Tibial artery (tissue), 4 donors: ENCODE data around the gene SMAD6.

ENCODE experiments used
- DNase-seq, 2 donors: peaks; one replicate each; pipeline ENCODE4 v3.0.0-alpha.2; 2019
- H3K27ac ChIP-seq, 2 donors: fragments of 200-600 bp; sonication (generic) in 1 of 2; 1 replicate in 1 of 2; 2 replicates in 1 of 2; pipeline ENCODE4 v1.5.1; 2018 to 2019; ENCODE audit warnings: mild to moderate bottlenecking in 1 of 2
- H3K27me3 ChIP-seq, 2 donors: fragments of 200-600 bp; sonication (generic) in 1 of 2; one replicate each; pipeline versions ENCODE4 v1.5.1 to v1.6.0; 2016 to 2019
- H3K36me3 ChIP-seq, 3 donors: fragments of 200-600 bp; sonication (generic) in 2 of 3; one replicate each; pipeline ENCODE4 v1.5.1; 2016 to 2019; ENCODE audit warnings: mild to moderate bottlenecking in 2 of 3
- H3K4me1 ChIP-seq, 4 donors: fragments of 200-600 bp; sonication (generic) in 2 of 4; 1 replicate in 3 of 4; 2 replicates in 1 of 4; pipeline ENCODE4 v1.5.1; 2016 to 2019
- H3K4me3 ChIP-seq, 2 donors: fragments of 200-600 bp; sonication (generic) in 1 of 2; 1 replicate in 1 of 2; 2 replicates in 1 of 2; pipeline ENCODE4 v1.5.1; 2018 to 2019; ENCODE audit warnings: mild to moderate bottlenecking in 2 of 2
- H3K9me3 ChIP-seq, 3 donors: fragments of 200-600 bp; sonication (generic) in 1 of 3; one replicate each; pipeline ENCODE4 v1.5.1; 2016 to 2019
- intact Hi-C: fragments of 100-400 bp; cut with DNase I; formaldehyde crosslinking; loops from one replicate; pipeline ENCODE4 v1.15.0; 2023; ENCODE audit warnings: low total_unique reads
- TF ChIP-seq, protein P1 (sequence below), 2 experiments: fragments of 200-600 bp in 1 of 2; fragments of 450-650 bp in 1 of 2; IDR thresholded peaks; one replicate each; pipeline ENCODE4 v1.5.1; 2017 to 2019; ENCODE audit warnings: antibody characterized with exemption in 2 of 2, mild to moderate bottlenecking in 1 of 2, moderate library complexity in 1 of 2

Gene SMAD6

DNA sequence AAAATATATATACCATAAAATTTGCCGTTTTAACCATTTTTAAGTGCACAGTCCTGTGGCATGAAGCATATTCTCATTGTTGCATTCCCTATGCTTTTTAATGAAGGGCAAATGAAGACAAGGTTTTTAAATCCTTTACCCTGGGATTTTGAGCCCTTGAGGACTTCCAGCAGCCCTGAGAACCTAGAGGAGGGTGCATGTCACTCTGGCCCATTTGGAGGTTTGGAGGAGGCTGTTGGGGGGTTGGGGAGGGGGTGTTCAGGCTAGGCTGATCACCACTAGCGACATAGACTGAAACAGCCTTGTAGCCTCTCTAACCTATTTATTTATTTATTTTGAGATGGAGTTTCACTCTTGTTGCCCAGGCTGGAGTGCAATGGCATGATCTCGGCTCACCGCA is 86.0 kb downstream of the SMAD6 start:
- H3K4me3 ChIP-seq = no peak overlapping the region
- intact Hi-C loops = no loop called here
- peaks cover 0 to 4% (median 0%) of the 10 kb centered on the region in 3 donors for H3K36me3 ChIP-seq
- TF ChIP-seq, protein P1, sequence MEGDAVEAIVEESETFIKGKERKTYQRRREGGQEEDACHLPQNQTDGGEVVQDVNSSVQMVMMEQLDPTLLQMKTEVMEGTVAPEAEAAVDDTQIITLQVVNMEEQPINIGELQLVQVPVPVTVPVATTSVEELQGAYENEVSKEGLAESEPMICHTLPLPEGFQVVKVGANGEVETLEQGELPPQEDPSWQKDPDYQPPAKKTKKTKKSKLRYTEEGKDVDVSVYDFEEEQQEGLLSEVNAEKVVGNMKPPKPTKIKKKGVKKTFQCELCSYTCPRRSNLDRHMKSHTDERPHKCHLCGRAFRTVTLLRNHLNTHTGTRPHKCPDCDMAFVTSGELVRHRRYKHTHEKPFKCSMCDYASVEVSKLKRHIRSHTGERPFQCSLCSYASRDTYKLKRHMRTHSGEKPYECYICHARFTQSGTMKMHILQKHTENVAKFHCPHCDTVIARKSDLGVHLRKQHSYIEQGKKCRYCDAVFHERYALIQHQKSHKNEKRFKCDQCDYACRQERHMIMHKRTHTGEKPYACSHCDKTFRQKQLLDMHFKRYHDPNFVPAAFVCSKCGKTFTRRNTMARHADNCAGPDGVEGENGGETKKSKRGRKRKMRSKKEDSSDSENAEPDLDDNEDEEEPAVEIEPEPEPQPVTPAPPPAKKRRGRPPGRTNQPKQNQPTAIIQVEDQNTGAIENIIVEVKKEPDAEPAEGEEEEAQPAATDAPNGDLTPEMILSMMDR (IDR thresholded peaks at IDR 0.05) = no peak
- no peaks in the 10 kb centered on the region for H3K9me3 ChIP-seq
- H3K27me3 ChIP-seq = no peaks in the 10 kb centered on the region
- H3K27ac ChIP-seq = no peak overlapping the region
- peak in 1 of 2 donors; percentile 35 for DNase-seq
- peaks cover 0 to 23% (median 11%) of the 10 kb centered on the region in 4 donors for H3K4me1 ChIP-seq

DNA sequence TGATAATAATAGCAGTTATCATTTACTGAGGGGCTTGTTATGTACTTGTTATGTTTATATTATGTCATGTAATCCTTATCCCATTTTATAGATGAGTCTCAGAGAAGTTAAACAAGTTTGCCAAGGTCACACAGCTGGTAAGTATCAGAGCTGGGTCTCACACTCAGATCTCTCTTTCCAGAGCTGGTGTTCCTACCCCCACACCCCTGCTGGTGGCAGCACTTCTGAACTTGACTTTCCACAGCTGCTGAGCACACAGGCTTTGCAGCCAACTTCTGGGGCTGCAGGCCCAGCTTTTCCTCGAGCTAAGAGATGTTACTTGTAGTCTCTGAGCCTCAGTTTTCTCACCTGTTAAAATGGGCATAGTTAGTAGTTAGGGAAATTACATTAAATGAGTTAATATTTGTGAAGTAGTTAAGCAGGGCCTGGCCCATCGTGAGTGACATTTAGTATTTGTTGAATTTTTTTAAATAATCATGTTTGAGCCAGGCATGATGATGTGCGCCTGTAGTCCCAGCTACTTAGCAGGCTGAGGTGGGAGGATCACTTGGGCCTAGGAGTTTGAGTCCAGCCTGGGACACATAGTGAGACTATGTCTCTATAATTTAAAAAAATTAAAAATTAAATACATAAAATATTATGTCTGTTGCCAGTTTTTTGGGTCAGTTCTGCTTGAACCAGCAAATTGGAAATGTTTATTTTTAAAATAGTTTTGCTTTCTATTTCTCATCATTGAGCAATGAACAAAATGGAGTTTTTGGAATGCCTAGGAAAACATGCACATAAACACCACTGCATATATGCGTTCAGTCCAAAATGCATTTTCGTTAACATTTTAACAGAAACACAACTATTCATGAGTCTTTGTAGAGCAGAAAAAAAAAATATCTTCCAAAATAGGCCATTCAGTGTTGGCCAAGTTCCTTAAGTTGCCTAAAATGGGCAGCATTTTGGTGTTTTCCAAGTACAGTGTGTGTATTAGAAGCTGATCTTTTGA is 87.3 kb downstream of the SMAD6 start:
- Histone ChIP-seq H3K4me1 (peaks cover 0 to 23% (median 11%) of the 10 kb centered on the region in 4 donors), H3K27me3 (no peaks in the 10 kb centered on the region), H3K4me3 (no peak overlapping the region), H3K27ac (peak overlapping the region; percentile 67 to 85), H3K9me3 (no peaks in the 10 kb centered on the region), H3K36me3 (no peaks in the 10 kb centered on the region)
- intact Hi-C loops = loop anchor here (5.0 kb wide), 1 partner anchor 48 kb away; no protein-coding TSS in a partner anchor
- TF ChIP-seq, protein P1 (IDR thresholded peaks at IDR 0.05) = peak; percentile 50 to 54
- peak; percentile 61 to 80 for DNase-seq

DNA sequence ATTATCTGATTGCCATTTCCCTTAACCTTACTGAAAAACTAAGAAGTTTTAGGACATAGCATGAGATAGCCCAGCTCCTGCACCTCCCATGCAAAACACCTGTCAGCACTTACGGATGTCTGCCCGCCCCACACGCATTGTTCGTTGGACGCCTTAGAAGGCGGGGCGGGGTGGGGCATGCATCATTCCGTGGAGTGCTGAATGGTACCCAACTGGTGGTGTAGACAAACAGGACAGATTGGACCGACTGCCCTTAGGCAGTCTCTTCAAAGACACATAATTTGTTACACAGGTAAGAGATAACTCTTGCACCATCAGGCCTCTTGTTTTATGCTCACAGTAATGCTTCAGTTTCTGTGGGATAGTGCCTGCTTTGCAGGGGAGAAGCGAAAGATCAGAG is 93.8 kb downstream of the SMAD6 start:
- Histone ChIP-seq H3K4me3 (no peak overlapping the region), H3K36me3 (no peaks in the 10 kb centered on the region), H3K9me3 (no peaks in the 10 kb centered on the region), H3K4me1 (no peaks in the 10 kb centered on the region), H3K27me3 (no peaks in the 10 kb centered on the region), H3K27ac (no peak overlapping the region)
- intact Hi-C loops = no loop called here
- DNase-seq = peak in 1 of 2 donors; percentile 40
- TF ChIP-seq, protein P1 (IDR thresholded peaks at IDR 0.05) = no peak

DNA sequence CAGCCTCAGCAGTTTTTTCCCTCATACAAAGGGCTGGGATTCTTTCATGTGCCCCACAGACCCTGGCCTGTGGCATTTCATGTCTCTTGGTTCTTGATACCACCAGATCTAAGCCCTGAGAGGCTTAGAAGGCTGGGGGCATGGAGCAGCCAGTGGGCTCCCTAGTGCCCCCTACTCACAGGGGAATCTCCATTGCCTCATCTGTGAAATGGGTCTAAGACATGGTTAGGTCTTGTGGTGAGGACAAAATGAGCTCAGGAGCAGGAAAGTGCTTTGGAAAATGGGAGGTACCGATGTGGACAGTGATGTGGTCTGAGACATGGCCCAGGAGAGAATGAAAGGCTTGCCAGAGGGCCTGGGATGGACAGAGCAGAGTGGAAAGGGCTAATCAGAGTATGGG is 94.3 kb downstream of the SMAD6 start:
- Histone ChIP-seq H3K9me3 (no peaks in the 10 kb centered on the region), H3K4me3 (no peak overlapping the region), H3K27me3 (no peaks in the 10 kb centered on the region), H3K4me1 (peaks cover 0 to 3% (median 0%) of the 10 kb centered on the region in 4 donors), H3K27ac (no peak overlapping the region), H3K36me3 (no peaks in the 10 kb centered on the region)
- no peak for DNase-seq
- intact Hi-C loops = no loop called here
- TF ChIP-seq, protein P1 (IDR thresholded peaks at IDR 0.05) = no peak

DNA sequence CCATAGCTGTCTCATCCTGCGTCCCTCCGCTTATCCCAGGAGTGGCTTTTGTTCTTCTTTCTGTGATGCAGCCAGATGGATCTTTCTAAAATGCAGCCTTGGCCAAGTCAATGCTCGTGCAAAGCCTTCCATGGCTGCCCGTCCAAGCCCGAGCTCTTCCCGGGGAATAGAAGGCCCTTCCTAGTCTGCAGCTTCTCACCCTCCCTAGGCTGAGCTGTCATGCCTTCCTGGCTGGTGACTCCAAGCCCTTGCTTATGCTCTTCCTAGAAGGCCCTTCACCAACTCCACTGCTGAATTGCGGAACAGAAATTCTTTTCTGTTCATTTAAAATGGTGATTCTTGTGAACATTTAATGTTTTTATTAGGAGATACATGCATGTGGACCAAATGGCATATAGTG is 95.9 kb downstream of the SMAD6 start:
- no peak overlapping the region for H3K4me3 ChIP-seq
- H3K4me1 ChIP-seq = peaks cover 6 to 19% (median 14%) of the 10 kb centered on the region in 4 donors
- TF ChIP-seq, protein P1 (IDR thresholded peaks at IDR 0.05) = no peak
- H3K27ac ChIP-seq = no peak overlapping the region
- peak in 1 of 2 donors; percentile 40 for DNase-seq
- no peaks in the 10 kb centered on the region for H3K27me3 ChIP-seq
- H3K9me3 ChIP-seq = no peaks in the 10 kb centered on the region
- intact Hi-C loops = no loop called here
- H3K36me3 ChIP-seq = no peaks in the 10 kb centered on the region
